Activated CD8-positive, alpha-beta memory T cell treated with anti-CD3 and anti-CD28 coated beads, Interleukin-2, amount 10 ng/mL, durations not matched to agents 7 days and 5 days (primary cell): ENCODE data around the gene NFATC2. TPM values are rescaled to one million over a fixed set of nuclear protein-coding genes. Genes with fewer than 3 reads are reported as not detected.
"Not testable (repeated sequence)": the region's sequence is repeated elsewhere in the genome, so short reads cannot be mapped to it uniquely, and the experiment has no call there.

Experiments used
- ATAC-seq: fragments of 150-1000 bp; cut with Tn5 transposase; one replicate; pipeline ENCODE4 v1.10.0; 2021; ENCODE audit warnings: moderate library complexity
- CTCF ChIA-PET: fragments of 350-600 bp; sonication (Branson Sonifier 250); formaldehyde crosslinking; loops from one replicate; lab custom pipeline; 2021; ENCODE audit warnings: antibody characterized with exemption; lab: Charles Lee
- DNase-seq: peaks from one replicate; pipeline ENCODE4 v3.0.0-alpha.2; 2020
- H3K27ac Mint-ChIP-seq: one replicate; pipeline ENCODE4 v1.8.0; 2021; ENCODE audit warnings: mild to moderate bottlenecking, mixed read lengths
- H3K27me3 Mint-ChIP-seq: one replicate; pipeline ENCODE4 v1.8.0; 2021; ENCODE audit warnings: mixed read lengths
- H3K36me3 Mint-ChIP-seq: one replicate; pipeline ENCODE4 v1.8.0; 2021; ENCODE audit warnings: mild to moderate bottlenecking, mixed read lengths
- H3K4me1 Mint-ChIP-seq: one replicate; pipeline ENCODE4 v1.8.0; 2021; ENCODE audit warnings: mixed read lengths
- H3K4me3 Mint-ChIP-seq: one replicate; pipeline ENCODE4 v1.8.0; 2021; ENCODE audit warnings: mild to moderate bottlenecking, moderate library complexity, mixed read lengths
- H3K9me3 Mint-ChIP-seq: one replicate; pipeline ENCODE4 v1.8.0; 2022; ENCODE audit warnings: low read depth, mixed read lengths
- microRNA-seq: library from miRNA; unstranded; fragments of <30 nt; microRNA quantifications from one replicate; pipeline ENCODE4 v1.2.0, GENCODE V29; 2022
- total RNA-seq, 2 experiments: library from RNA; stranded (reverse); gene quantifications; one replicate each; pipeline ENCODE4 v1.2.3, GENCODE V29; 2021

The NFATC2 gene
- total RNA-seq, 2 experiments from 2014 or later: 39.9 to 59.0 TPM

GRCh38 chr20:51345601-51346101 lies 196.9 kb downstream of the NFATC2 start:
- Mint-ChIP-seq H3K27me3 (peaks cover 5% of the 10 kb centered on the region), H3K4me3 (no peak overlapping the region), H3K4me1 (no peaks in the 10 kb centered on the region), H3K27ac (no peak overlapping the region), H3K36me3 (peaks cover 3% of the 10 kb centered on the region), H3K9me3 (peaks cover 3% of the 10 kb centered on the region)
- CTCF ChIA-PET: interaction anchor here (0.6 kb wide), 1 partner anchor 20 kb away, joined by 3 read pairs; no protein-coding TSS in a partner anchor
- DNase-seq (no peak), ATAC-seq (no peak)

- H3K27me3 Mint-ChIP-seq, H3K4me3 Mint-ChIP-seq, H3K36me3 Mint-ChIP-seq, DNase-seq, ATAC-seq, H3K4me1 Mint-ChIP-seq, H3K27ac Mint-ChIP-seq, H3K9me3 Mint-ChIP-seq: not testable (repeated sequence)
- CTCF ChIA-PET: interaction anchor here (4.0 kb wide), 1 partner anchor 18 kb away, joined by 16 read pairs; no protein-coding TSS in a partner anchor
Measured at GRCh38 chr20:51343802-51344201, 198.7 kb downstream of the NFATC2 start.

GRCh38 chr20:51342510-51343236 lies 199.8 kb downstream of the NFATC2 start:
- Mint-ChIP-seq H3K4me1 (peaks cover 11% of the 10 kb centered on the region), H3K4me3 (no peak overlapping the region), H3K27me3 (peaks cover 5% of the 10 kb centered on the region), H3K27ac (no peak overlapping the region), H3K9me3 (peaks cover 3% of the 10 kb centered on the region), H3K36me3 (peaks cover 3% of the 10 kb centered on the region)
- ATAC-seq (no peak), DNase-seq (no peak)
- CTCF ChIA-PET: interaction anchor here (4.0 kb wide), 1 partner anchor 17 kb away, joined by 16 read pairs; no protein-coding TSS in a partner anchor

- no peak for ATAC-seq
- peaks cover 3% of the 10 kb centered on the region for H3K36me3 Mint-ChIP-seq
Measured at GRCh38 chr20:51341581-51341980, 200.9 kb downstream of the NFATC2 start.

GRCh38 chr20:51340451-51340840 lies 202.1 kb downstream of the NFATC2 start:
- peaks cover 3% of the 10 kb centered on the region for H3K36me3 Mint-ChIP-seq
- H3K27ac Mint-ChIP-seq: no peak overlapping the region
- DNase-seq: no peak
- H3K9me3 Mint-ChIP-seq: peaks cover 3% of the 10 kb centered on the region
- ATAC-seq: no peak
- H3K4me3 Mint-ChIP-seq: no peak overlapping the region
- H3K27me3 Mint-ChIP-seq: peaks cover 5% of the 10 kb centered on the region
- peaks cover 26% of the 10 kb centered on the region for H3K4me1 Mint-ChIP-seq
- CTCF ChIA-PET: interaction anchor here (1.7 to 4.0 kb wide), 2 partner anchors 15 to 353 kb away, joined by 5 to 16 read pairs; no protein-coding TSS in a partner anchor

More at GRCh38 chr20:51341581-51341980, 200.9 kb downstream of the NFATC2 start:
- Mint-ChIP-seq H3K9me3 (peaks cover 3% of the 10 kb centered on the region), H3K27ac (no peak overlapping the region), H3K4me3 (no peak overlapping the region), H3K4me1 (peaks cover 18% of the 10 kb centered on the region), H3K27me3 (peaks cover 5% of the 10 kb centered on the region)
- no peak for DNase-seq
- CTCF ChIA-PET: interaction anchor here (4.0 kb wide), 1 partner anchor 16 kb away, joined by 16 read pairs; no protein-coding TSS in a partner anchor

- H3K36me3 Mint-ChIP-seq: peaks cover 3% of the 10 kb centered on the region
- DNase-seq: no peak
- peaks cover 3% of the 10 kb centered on the region for H3K9me3 Mint-ChIP-seq
- H3K27ac Mint-ChIP-seq: no peak overlapping the region
- peaks cover 32% of the 10 kb centered on the region for H3K4me1 Mint-ChIP-seq
- peaks cover 5% of the 10 kb centered on the region for H3K27me3 Mint-ChIP-seq
- no peak for ATAC-seq
- no peak overlapping the region for H3K4me3 Mint-ChIP-seq
- CTCF ChIA-PET: interaction anchor here (1.2 to 1.7 kb wide), 2 partner anchors 352 to 358 kb away, joined by 4 to 5 read pairs; no protein-coding TSS in a partner anchor
Measured at GRCh38 chr20:51339721-51340450, 202.6 kb downstream of the NFATC2 start.

GRCh38 chr20:51338692-51339440 lies 203.7 kb downstream of the NFATC2 start:
- Mint-ChIP-seq H3K4me3 (no peak overlapping the region), H3K27me3 (peaks cover 3% of the 10 kb centered on the region), H3K9me3 (peaks cover 1% of the 10 kb centered on the region), H3K4me1 (peaks cover 41% of the 10 kb centered on the region), H3K27ac (no peak overlapping the region), H3K36me3 (peaks cover 2% of the 10 kb centered on the region)
- CTCF ChIA-PET: interaction anchor here (1.2 to 1.7 kb wide), 2 partner anchors 351 to 357 kb away, joined by 4 to 5 read pairs; no protein-coding TSS in a partner anchor
- DNase-seq: no peak
- ATAC-seq: no peak

- Mint-ChIP-seq H3K27ac (no peak overlapping the region), H3K9me3 (no peaks in the 10 kb centered on the region), H3K4me1 (peaks cover 41% of the 10 kb centered on the region), H3K4me3 (no peak overlapping the region), H3K27me3 (peaks cover 3% of the 10 kb centered on the region), H3K36me3 (no peaks in the 10 kb centered on the region)
- ATAC-seq: no peak
- DNase-seq: no peak
- CTCF ChIA-PET: no interaction called here
Measured at GRCh38 chr20:51337126-51337805, 205.3 kb downstream of the NFATC2 start.

Small RNA genes within 50 kb of the gene (microRNA-seq; reads per million reads assigned to microRNA genes)
- 3.8 reads per million for gene MIR3194

Other genes with a start within 250 kb of the NFATC2 start
- 1 to 10 TPM in 1 of 2 experiments, under 1 TPM in 1; 0.38 to 2.4 TPM for gene ATP9A, start 225.7 kb upstream of the NFATC2 start, total RNA-seq